GM19035 (cell line): ENCODE results near the gene TSPAN17.

Experiments
- ATAC-seq: cut with Tn5 transposase; IDR thresholded peaks from one replicate; pipeline ENCODE4 v1.9.1; 2021; ENCODE audit not compliant: unreplicated experiment

Gene TSPAN17

GRCh38 chr5:176702671-176703641, 55.7 kb downstream of the TSPAN17 start:
- no peak for ATAC-seq

GRCh38 chr5:176703857-176704256, 56.6 kb downstream of the TSPAN17 start:
- ATAC-seq = no peak

GRCh38 chr5:176704355-176704754, 57.1 kb downstream of the TSPAN17 start:
- ATAC-seq = no peak

- no peak for ATAC-seq
Measured at GRCh38 chr5:176704817-176705216, 57.5 kb downstream of the TSPAN17 start.
